Activated CD4-positive, alpha-beta T cell treated with anti-CD3 and anti-CD28 coated beads, Interleukin-2, amount 50 U/mL, for 4 hours (primary cell): ENCODE measurements around the gene MYO7A.

Source experiments
- DNase-seq, 2 experiments: peaks; one replicate each; pipeline ENCODE4 v3.0.0-alpha.2; 2020

The MYO7A gene

GRCh38 chr11:77167791-77168190 is 39.7 kb downstream of the MYO7A start:
- no peak for DNase-seq

- DNase-seq: no peak
These were observed 42.1 kb downstream of the MYO7A start for GRCh38 chr11:77170107-77170506.

- no peak for DNase-seq
These were observed 43.2 kb downstream of the MYO7A start for GRCh38 chr11:77171254-77171653.

- no peak for DNase-seq
These were observed 44.0 kb downstream of the MYO7A start for GRCh38 chr11:77171885-77172665.

- DNase-seq: no peak
These were observed 44.6 kb downstream of the MYO7A start for GRCh38 chr11:77172666-77172982.

GRCh38 chr11:77173494-77173893 is 45.4 kb downstream of the MYO7A start:
- DNase-seq: no peak

- no peak for DNase-seq
These were observed 46.5 kb downstream of the MYO7A start for GRCh38 chr11:77174559-77174958.

- no peak for DNase-seq
These were observed 47.2 kb downstream of the MYO7A start for GRCh38 chr11:77175021-77175842.

- DNase-seq: no peak
These were observed 48.0 kb downstream of the MYO7A start for GRCh38 chr11:77175869-77176539.

- DNase-seq: no peak
These were observed 49.0 kb downstream of the MYO7A start for GRCh38 chr11:77176996-77177395.

GRCh38 chr11:77178150-77178549 is 50.1 kb downstream of the MYO7A start:
- no peak for DNase-seq

GRCh38 chr11:77179048-77179447 is 51.0 kb downstream of the MYO7A start:
- no peak for DNase-seq

- DNase-seq: no peak
These were observed 51.6 kb downstream of the MYO7A start for GRCh38 chr11:77179681-77180080.

- DNase-seq: no peak
These were observed 52.3 kb downstream of the MYO7A start for GRCh38 chr11:77180346-77180745.

GRCh38 chr11:77181226-77181625 is 53.2 kb downstream of the MYO7A start:
- DNase-seq: no peak

- DNase-seq: no peak
These were observed 53.9 kb downstream of the MYO7A start for GRCh38 chr11:77181799-77182541.

- DNase-seq: no peak
These were observed 54.7 kb downstream of the MYO7A start for GRCh38 chr11:77182542-77183430.

GRCh38 chr11:77183431-77183984 is 55.5 kb downstream of the MYO7A start:
- DNase-seq: no peak

GRCh38 chr11:77184136-77184860 is 56.3 kb downstream of the MYO7A start:
- DNase-seq: no peak

- DNase-seq: no peak
These were observed 58.3 kb downstream of the MYO7A start for GRCh38 chr11:77186302-77186701.
